Progenitor cell of endocrine pancreas (in vitro differentiated cells): ENCODE data around the gene OR2S2. TPM values are rescaled to one million over a fixed set of nuclear protein-coding genes. Genes with fewer than 3 reads are reported as not detected.
"Not testable (repeated sequence)": the region's sequence is repeated elsewhere in the genome, so short reads cannot be mapped to it uniquely, and the experiment has no call there.

ENCODE experiments used
- DNase-seq: peaks from one replicate; pipeline ENCODE4 v3.0.0; 2021; ENCODE audit warnings: low spot score; ENCODE audit not compliant: unreplicated experiment
- H3K27ac Mint-ChIP-seq: 2 replicates; pipeline ENCODE4 v1.8.0; 2021; ENCODE audit warnings: mild to moderate bottlenecking, moderate library complexity, mixed read lengths
- H3K27me3 Mint-ChIP-seq: 2 replicates; pipeline ENCODE4 v1.8.0; 2021; ENCODE audit warnings: mixed read lengths
- H3K36me3 Mint-ChIP-seq: 2 replicates; pipeline ENCODE4 v1.8.0; 2022; ENCODE audit warnings: mixed read lengths; ENCODE audit not compliant: insufficient read depth
- H3K4me1 Mint-ChIP-seq: 2 replicates; pipeline ENCODE4 v1.8.0; 2021; ENCODE audit warnings: low read depth, mixed read lengths
- H3K4me3 Mint-ChIP-seq: 2 replicates; pipeline ENCODE4 v1.8.0; 2021; ENCODE audit warnings: low read depth, mild to moderate bottlenecking, moderate library complexity, mixed read lengths
- H3K9me3 Mint-ChIP-seq: 2 replicates; pipeline ENCODE4 v1.8.0; 2021; ENCODE audit warnings: low read depth, mixed read lengths
- CTCF ChIP-seq: fragments of 200-600 bp; sonication (generic); IDR thresholded peaks from one replicate; pipeline ENCODE4 v1.5.0; 2021; ENCODE audit warnings: antibody characterized with exemption, mild to moderate bottlenecking; ENCODE audit not compliant: unreplicated experiment
- total RNA-seq: library from RNA; stranded (reverse); gene quantifications from 2 replicates; pipeline ENCODE4 v1.2.1, GENCODE V29; 2021

OR2S2 gene
- total RNA-seq, 1 donor from 2014 or later = not detected

DNA sequence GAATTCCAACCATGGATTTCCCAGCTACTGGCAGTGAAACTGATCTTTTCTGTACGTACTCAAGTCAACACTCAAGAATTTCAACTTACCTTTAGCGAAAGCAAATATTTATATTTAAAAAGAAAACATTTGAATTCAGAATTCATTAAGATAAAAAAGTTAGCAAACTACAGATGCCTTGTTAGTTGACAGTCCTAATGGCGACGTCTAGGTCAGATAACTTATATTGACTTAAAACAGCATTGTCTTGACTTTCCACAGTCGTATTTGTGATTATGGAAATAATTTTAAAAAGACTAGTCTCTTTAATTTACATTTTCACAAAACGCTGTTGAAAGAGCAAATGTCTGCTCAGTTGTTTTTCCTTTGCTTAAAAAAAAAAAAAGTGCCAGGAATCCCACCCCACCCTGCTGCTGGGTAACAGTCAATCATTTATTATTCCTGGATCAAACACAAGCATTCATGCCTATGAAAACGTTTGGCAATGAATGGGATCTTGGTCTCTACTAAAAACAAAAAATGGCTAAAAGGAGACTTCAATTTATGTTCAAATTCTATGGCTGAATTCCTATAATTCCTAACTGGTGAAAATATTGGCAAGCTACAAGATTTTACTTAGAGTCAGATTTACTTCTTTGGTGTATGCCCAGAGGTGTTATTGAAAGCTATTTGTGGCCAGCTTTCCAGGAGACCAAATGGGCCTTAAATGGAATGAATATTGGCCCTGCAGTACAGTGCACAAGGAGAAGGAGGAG lies 22.0 kb downstream of the OR2S2 start:
- Mint-ChIP-seq H3K27ac (no peak overlapping the region), H3K9me3 (peaks cover 6% of the 10 kb centered on the region), H3K4me1 (peaks cover 16% of the 10 kb centered on the region), H3K36me3 (no peaks in the 10 kb centered on the region), H3K4me3 (no peak overlapping the region), H3K27me3 (peaks cover 32% of the 10 kb centered on the region)
- no peak for DNase-seq
- no peak for TF ChIP-seq CTCF

GRCh38 chr9:35935261-35935660 lies 22.7 kb downstream of the OR2S2 start:
- DNase-seq = no peak
- TF ChIP-seq CTCF = no peak
- Mint-ChIP-seq H3K27ac (no peak overlapping the region), H3K36me3 (no peaks in the 10 kb centered on the region), H3K27me3 (peaks cover 31% of the 10 kb centered on the region), H3K9me3 (peaks cover 6% of the 10 kb centered on the region), H3K4me1 (peaks cover 16% of the 10 kb centered on the region), H3K4me3 (no peak overlapping the region)

DNA sequence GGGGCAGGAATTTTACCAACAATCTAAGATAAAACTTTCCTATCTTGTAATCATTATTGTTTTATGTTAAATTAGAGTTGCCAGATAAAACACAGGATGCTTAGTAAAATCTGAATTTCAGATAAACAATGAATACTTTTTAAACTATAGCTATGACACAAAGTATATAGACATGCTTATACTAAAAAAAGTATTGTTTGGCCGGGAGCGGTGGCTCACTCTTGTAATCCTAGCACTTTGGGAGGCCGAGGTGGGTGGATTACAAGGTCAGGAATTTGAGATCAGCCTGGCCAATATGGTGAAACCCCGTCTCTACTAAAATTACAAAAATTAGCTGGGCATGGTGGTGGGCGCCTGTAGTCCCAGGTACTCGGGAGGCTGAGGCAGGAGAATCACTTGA lies 23.9 kb downstream of the OR2S2 start:
- H3K27ac Mint-ChIP-seq, H3K9me3 Mint-ChIP-seq: not testable (repeated sequence)

GRCh38 chr9:35933550-35934067 lies 24.3 kb downstream of the OR2S2 start:
- no peaks in the 10 kb centered on the region for H3K36me3 Mint-ChIP-seq

More for the DNA sequence above, 23.9 kb downstream of the OR2S2 start:
- H3K4me1 Mint-ChIP-seq = peaks cover 16% of the 10 kb centered on the region
- not testable (repeated sequence) for DNase-seq, H3K36me3 Mint-ChIP-seq, H3K4me3 Mint-ChIP-seq
- peaks cover 38% of the 10 kb centered on the region for H3K27me3 Mint-ChIP-seq

GRCh38 chr9:35932735-35933134 lies 25.2 kb downstream of the OR2S2 start:
- H3K9me3 Mint-ChIP-seq = peaks cover 6% of the 10 kb centered on the region
- no peak overlapping the region for H3K4me3 Mint-ChIP-seq
- peaks cover 37% of the 10 kb centered on the region for H3K27me3 Mint-ChIP-seq
- H3K36me3 Mint-ChIP-seq = no peaks in the 10 kb centered on the region
- no peak for DNase-seq
- H3K27ac Mint-ChIP-seq = no peak overlapping the region
- no peak for TF ChIP-seq CTCF
- peaks cover 16% of the 10 kb centered on the region for H3K4me1 Mint-ChIP-seq

More at GRCh38 chr9:35933550-35934067, 24.3 kb downstream of the OR2S2 start:
- no peak for TF ChIP-seq CTCF
- H3K4me1 Mint-ChIP-seq = peaks cover 16% of the 10 kb centered on the region
- DNase-seq = no peak
- peaks cover 40% of the 10 kb centered on the region for H3K27me3 Mint-ChIP-seq
- H3K9me3 Mint-ChIP-seq = peaks cover 6% of the 10 kb centered on the region
- no peak overlapping the region for H3K27ac Mint-ChIP-seq
- no peak overlapping the region for H3K4me3 Mint-ChIP-seq

GRCh38 chr9:35930989-35931388 lies 27.0 kb downstream of the OR2S2 start:
- no peak for TF ChIP-seq CTCF
- Mint-ChIP-seq H3K4me3 (no peak overlapping the region), H3K27ac (no peak overlapping the region), H3K9me3 (no peaks in the 10 kb centered on the region), H3K4me1 (peaks cover 13% of the 10 kb centered on the region), H3K27me3 (peaks cover 40% of the 10 kb centered on the region), H3K36me3 (no peaks in the 10 kb centered on the region)
- DNase-seq = no peak
